ENCODE data around the gene UBE2QL1.

The UBE2QL1 gene

GRCh38 chr5:6469836-6470235 is 21.2 kb downstream of the UBE2QL1 start:
- Mint-ChIP-seq H3K4me1 (ENCODE audit: low read depth) (no peaks in the 10 kb centered on the region), H3K9me3 (no peaks in the 10 kb centered on the region), H3K27me3 (ENCODE audit: low read depth) (peaks cover 13% of the 10 kb centered on the region), H3K36me3 (ENCODE audit: low read depth) (no peaks in the 10 kb centered on the region), H3K27ac (no peak overlapping the region), H3K4me3 (no peak overlapping the region)

- Mint-ChIP-seq H3K4me3 (no peak overlapping the region), H3K27me3 (ENCODE audit: low read depth) (peaks cover 13% of the 10 kb centered on the region), H3K4me1 (ENCODE audit: low read depth) (no peaks in the 10 kb centered on the region), H3K36me3 (ENCODE audit: low read depth) (no peaks in the 10 kb centered on the region), H3K9me3 (no peaks in the 10 kb centered on the region), H3K27ac (no peak overlapping the region)
Measured at GRCh38 chr5:6470672-6471071, 22.0 kb downstream of the UBE2QL1 start.

GRCh38 chr5:6471252-6471651 is 22.6 kb downstream of the UBE2QL1 start:
- Mint-ChIP-seq H3K4me3 (no peak overlapping the region), H3K27ac (no peak overlapping the region), H3K9me3 (no peaks in the 10 kb centered on the region), H3K4me1 (ENCODE audit: low read depth) (no peaks in the 10 kb centered on the region), H3K36me3 (ENCODE audit: low read depth) (no peaks in the 10 kb centered on the region), H3K27me3 (ENCODE audit: low read depth) (peaks cover 13% of the 10 kb centered on the region)

GRCh38 chr5:6472792-6473191 is 24.1 kb downstream of the UBE2QL1 start:
- Mint-ChIP-seq H3K27ac (no peak overlapping the region), H3K27me3 (ENCODE audit: low read depth) (peaks cover 13% of the 10 kb centered on the region), H3K36me3 (ENCODE audit: low read depth) (no peaks in the 10 kb centered on the region), H3K4me3 (no peak overlapping the region), H3K9me3 (no peaks in the 10 kb centered on the region), H3K4me1 (ENCODE audit: low read depth) (no peaks in the 10 kb centered on the region)

GRCh38 chr5:6473284-6473683 is 24.6 kb downstream of the UBE2QL1 start:
- no peak overlapping the region for H3K4me3 Mint-ChIP-seq
- no peaks in the 10 kb centered on the region for H3K36me3 Mint-ChIP-seq (ENCODE audit: low read depth)
- H3K9me3 Mint-ChIP-seq = no peaks in the 10 kb centered on the region
- peaks cover 10% of the 10 kb centered on the region for H3K27me3 Mint-ChIP-seq (ENCODE audit: low read depth)
- no peaks in the 10 kb centered on the region for H3K4me1 Mint-ChIP-seq (ENCODE audit: low read depth)
- H3K27ac Mint-ChIP-seq = no peak overlapping the region

GRCh38 chr5:6475626-6476312 is 27.1 kb downstream of the UBE2QL1 start:
- H3K27ac Mint-ChIP-seq = no peak overlapping the region
- H3K36me3 Mint-ChIP-seq (ENCODE audit: low read depth) = no peaks in the 10 kb centered on the region
- no peak overlapping the region for H3K4me3 Mint-ChIP-seq
- no peaks in the 10 kb centered on the region for H3K9me3 Mint-ChIP-seq
- peaks cover 6% of the 10 kb centered on the region for H3K27me3 Mint-ChIP-seq (ENCODE audit: low read depth)
- no peaks in the 10 kb centered on the region for H3K4me1 Mint-ChIP-seq (ENCODE audit: low read depth)

- peaks cover 6% of the 10 kb centered on the region for H3K27me3 Mint-ChIP-seq (ENCODE audit: low read depth)
- no peaks in the 10 kb centered on the region for H3K9me3 Mint-ChIP-seq
- H3K36me3 Mint-ChIP-seq (ENCODE audit: low read depth) = no peaks in the 10 kb centered on the region
- no peaks in the 10 kb centered on the region for H3K4me1 Mint-ChIP-seq (ENCODE audit: low read depth)
- H3K4me3 Mint-ChIP-seq = no peak overlapping the region
- no peak overlapping the region for H3K27ac Mint-ChIP-seq
Measured at GRCh38 chr5:6476313-6476661, 27.6 kb downstream of the UBE2QL1 start.

- no peaks in the 10 kb centered on the region for H3K36me3 Mint-ChIP-seq (ENCODE audit: low read depth)
- no peaks in the 10 kb centered on the region for H3K27me3 Mint-ChIP-seq (ENCODE audit: low read depth)
- H3K27ac Mint-ChIP-seq = no peak overlapping the region
- H3K4me1 Mint-ChIP-seq (ENCODE audit: low read depth) = peaks cover 3% of the 10 kb centered on the region
- H3K4me3 Mint-ChIP-seq = no peak overlapping the region
- H3K9me3 Mint-ChIP-seq = no peaks in the 10 kb centered on the region
Measured at GRCh38 chr5:6478793-6479192, 30.1 kb downstream of the UBE2QL1 start.

GRCh38 chr5:6480133-6481051 is 31.7 kb downstream of the UBE2QL1 start:
- no peak overlapping the region for H3K27ac Mint-ChIP-seq
- H3K4me3 Mint-ChIP-seq = no peak overlapping the region
- H3K4me1 Mint-ChIP-seq (ENCODE audit: low read depth) = peaks cover 16% of the 10 kb centered on the region

GRCh38 chr5:6482735-6483134 is 34.1 kb downstream of the UBE2QL1 start:
- Mint-ChIP-seq H3K4me3 (no peak overlapping the region), H3K27ac (no peak overlapping the region), H3K4me1 (ENCODE audit: low read depth) (peaks cover 29% of the 10 kb centered on the region), H3K9me3 (no peaks in the 10 kb centered on the region), H3K36me3 (ENCODE audit: low read depth) (no peaks in the 10 kb centered on the region), H3K27me3 (ENCODE audit: low read depth) (peaks cover 8% of the 10 kb centered on the region)

More at GRCh38 chr5:6480133-6481051, 31.7 kb downstream of the UBE2QL1 start:
- H3K36me3 Mint-ChIP-seq (ENCODE audit: low read depth) = no peaks in the 10 kb centered on the region
- H3K9me3 Mint-ChIP-seq = no peaks in the 10 kb centered on the region
- no peaks in the 10 kb centered on the region for H3K27me3 Mint-ChIP-seq (ENCODE audit: low read depth)

GRCh38 chr5:6483880-6484382 is 35.3 kb downstream of the UBE2QL1 start:
- Mint-ChIP-seq H3K4me3 (no peak overlapping the region), H3K4me1 (ENCODE audit: low read depth) (peaks cover 29% of the 10 kb centered on the region), H3K27ac (peak overlapping the region; percentile 21)

GRCh38 chr5:6484446-6484845 is 35.8 kb downstream of the UBE2QL1 start:
- peak overlapping the region; percentile 4 for H3K27ac Mint-ChIP-seq
- H3K36me3 Mint-ChIP-seq (ENCODE audit: low read depth) = no peaks in the 10 kb centered on the region
- peaks cover 16% of the 10 kb centered on the region for H3K27me3 Mint-ChIP-seq (ENCODE audit: low read depth)
- peaks cover 29% of the 10 kb centered on the region for H3K4me1 Mint-ChIP-seq (ENCODE audit: low read depth)
- H3K9me3 Mint-ChIP-seq = no peaks in the 10 kb centered on the region
- no peak overlapping the region for H3K4me3 Mint-ChIP-seq

More at GRCh38 chr5:6483880-6484382, 35.3 kb downstream of the UBE2QL1 start:
- no peaks in the 10 kb centered on the region for H3K9me3 Mint-ChIP-seq
- H3K27me3 Mint-ChIP-seq (ENCODE audit: low read depth) = peaks cover 13% of the 10 kb centered on the region
- H3K36me3 Mint-ChIP-seq (ENCODE audit: low read depth) = no peaks in the 10 kb centered on the region

GRCh38 chr5:6484899-6485298 is 36.2 kb downstream of the UBE2QL1 start:
- no peak overlapping the region for H3K4me3 Mint-ChIP-seq
- no peaks in the 10 kb centered on the region for H3K36me3 Mint-ChIP-seq (ENCODE audit: low read depth)
- H3K27me3 Mint-ChIP-seq (ENCODE audit: low read depth) = peaks cover 20% of the 10 kb centered on the region
- H3K9me3 Mint-ChIP-seq = no peaks in the 10 kb centered on the region
- peak overlapping the region; percentile 21 for H3K27ac Mint-ChIP-seq
- H3K4me1 Mint-ChIP-seq (ENCODE audit: low read depth) = peaks cover 29% of the 10 kb centered on the region

GRCh38 chr5:6485441-6485840 is 36.8 kb downstream of the UBE2QL1 start:
- H3K27me3 Mint-ChIP-seq (ENCODE audit: low read depth) = peaks cover 20% of the 10 kb centered on the region

GRCh38 chr5:6486074-6486473 is 37.4 kb downstream of the UBE2QL1 start:
- no peaks in the 10 kb centered on the region for H3K9me3 Mint-ChIP-seq
- H3K4me3 Mint-ChIP-seq = no peak overlapping the region
- peaks cover 20% of the 10 kb centered on the region for H3K27me3 Mint-ChIP-seq (ENCODE audit: low read depth)
- no peaks in the 10 kb centered on the region for H3K36me3 Mint-ChIP-seq (ENCODE audit: low read depth)
- H3K27ac Mint-ChIP-seq = peak overlapping the region; percentile 43
- peaks cover 29% of the 10 kb centered on the region for H3K4me1 Mint-ChIP-seq (ENCODE audit: low read depth)

More at GRCh38 chr5:6485441-6485840, 36.8 kb downstream of the UBE2QL1 start:
- Mint-ChIP-seq H3K4me1 (ENCODE audit: low read depth) (peaks cover 29% of the 10 kb centered on the region), H3K9me3 (no peaks in the 10 kb centered on the region), H3K36me3 (ENCODE audit: low read depth) (no peaks in the 10 kb centered on the region), H3K27ac (peak overlapping the region; percentile 62), H3K4me3 (no peak overlapping the region)
